GM18502 (cell line): ENCODE data around the gene NPTN.
"Not testable (repeated sequence)": the region's sequence is repeated elsewhere in the genome, so short reads cannot be mapped to it uniquely, and the experiment has no call there.

Experiments used
- ATAC-seq: cut with Tn5 transposase; IDR thresholded peaks from one replicate; pipeline ENCODE4 v1.9.1; 2021; ENCODE audit warnings: mild to moderate bottlenecking; ENCODE audit not compliant: unreplicated experiment, poor library complexity

The NPTN gene

DNA sequence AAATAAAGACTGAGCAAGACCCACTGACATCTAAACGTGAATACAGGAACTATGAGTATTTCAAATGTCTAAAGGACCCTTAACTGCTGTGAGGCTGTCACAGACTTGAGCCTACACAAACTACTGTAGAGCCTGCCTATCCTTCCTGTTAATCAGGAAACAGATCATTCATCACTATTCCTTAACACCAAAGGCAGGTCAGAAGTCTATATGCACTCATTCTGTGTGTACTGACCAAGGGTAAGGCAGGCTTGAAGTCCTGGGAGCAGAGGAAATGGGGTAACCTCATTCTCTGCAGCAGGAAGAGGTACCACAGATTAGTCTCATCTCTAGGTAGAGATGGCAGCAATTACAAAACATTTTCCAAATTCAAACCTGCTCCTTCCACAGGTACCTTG lies 30.7 kb downstream of the NPTN start:
- ATAC-seq = no peak

DNA sequence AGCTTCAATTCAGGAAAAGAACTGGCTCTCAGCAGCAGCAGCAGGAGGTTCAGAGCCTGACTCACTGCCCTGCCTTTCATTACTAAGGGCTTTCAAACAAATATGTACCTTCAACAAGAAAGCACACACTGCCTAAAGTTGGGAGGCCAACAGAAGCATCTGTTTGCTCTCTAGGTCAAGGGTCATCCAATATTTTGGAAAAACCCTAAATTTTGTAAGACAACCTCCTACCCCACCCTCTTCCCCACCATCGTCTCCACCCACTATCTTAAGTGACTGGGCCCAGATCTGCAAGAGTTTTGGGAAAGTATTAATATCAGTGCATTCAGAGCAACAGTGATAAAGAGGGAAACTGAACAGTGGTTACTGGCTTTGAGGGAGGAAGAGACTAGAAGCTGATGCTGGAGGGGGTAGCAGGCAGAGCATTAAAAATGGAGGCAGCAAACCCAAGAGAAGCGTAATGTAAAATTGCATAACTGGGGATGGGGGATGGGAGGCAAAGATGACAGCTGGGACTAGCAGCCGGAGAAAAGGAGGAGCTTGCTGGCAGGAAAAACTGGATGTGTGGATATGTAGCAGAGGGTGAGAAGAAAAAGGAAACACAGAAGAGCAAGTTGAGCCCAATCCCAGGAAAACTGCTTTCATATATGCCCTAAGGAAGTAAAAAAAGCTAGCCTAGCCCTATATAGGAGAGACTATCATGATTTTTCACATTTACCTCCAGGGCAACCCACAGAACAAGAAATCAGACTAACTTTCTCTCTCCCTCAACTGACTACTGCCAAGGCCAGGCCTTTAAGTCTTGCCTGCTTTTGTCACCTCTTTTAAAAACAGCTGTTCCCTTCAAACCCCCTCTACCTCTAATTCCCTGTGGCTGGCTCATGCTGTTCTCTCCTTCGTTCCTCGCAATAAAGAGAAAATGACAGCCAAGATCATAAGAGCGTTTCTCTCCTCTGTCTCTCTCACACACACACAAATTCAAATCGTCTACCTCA lies 31.4 kb downstream of the NPTN start:
- no peak for ATAC-seq

DNA sequence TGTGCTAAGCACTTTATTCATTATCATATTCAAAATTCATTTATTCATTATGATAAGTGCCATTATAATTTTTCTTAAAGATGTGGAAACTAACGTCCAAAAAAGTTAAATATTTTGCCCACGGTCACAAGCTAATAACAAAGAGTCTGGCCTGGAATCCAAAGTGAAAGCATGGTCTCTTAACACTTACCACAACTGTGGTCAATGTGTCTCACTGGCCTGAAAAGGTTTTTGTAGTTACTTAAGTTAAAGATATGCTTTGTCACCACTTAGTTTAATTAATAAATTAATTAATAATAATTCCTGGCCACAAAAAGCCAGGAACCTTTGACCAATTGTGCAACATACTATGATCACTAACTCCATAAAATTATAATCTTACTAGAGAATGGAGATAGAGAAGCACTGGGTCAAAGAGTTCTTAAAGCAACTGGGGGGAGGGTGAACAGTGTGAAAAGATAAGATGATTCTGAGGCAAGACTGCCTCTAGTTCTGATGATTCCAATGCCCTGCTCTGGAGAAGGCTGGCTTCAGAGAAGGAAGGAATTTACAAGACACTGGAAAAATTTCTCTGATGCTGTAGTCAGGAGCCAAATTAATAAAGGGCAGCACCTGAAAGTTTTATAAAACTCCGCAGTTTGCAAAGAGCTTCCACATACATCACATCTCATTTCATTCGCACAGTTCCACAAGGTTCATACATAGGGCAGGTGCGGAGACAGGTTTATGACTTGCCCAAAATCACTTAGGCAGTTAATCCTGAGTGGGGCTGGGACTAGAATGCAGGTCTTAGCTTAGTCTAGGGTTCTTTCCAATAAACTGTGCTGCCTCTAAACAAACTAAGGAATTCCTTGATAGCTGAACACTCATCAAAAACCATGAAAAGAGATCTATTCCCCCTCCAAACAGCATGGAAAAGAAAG lies 32.5 kb downstream of the NPTN start:
- no peak for ATAC-seq

DNA sequence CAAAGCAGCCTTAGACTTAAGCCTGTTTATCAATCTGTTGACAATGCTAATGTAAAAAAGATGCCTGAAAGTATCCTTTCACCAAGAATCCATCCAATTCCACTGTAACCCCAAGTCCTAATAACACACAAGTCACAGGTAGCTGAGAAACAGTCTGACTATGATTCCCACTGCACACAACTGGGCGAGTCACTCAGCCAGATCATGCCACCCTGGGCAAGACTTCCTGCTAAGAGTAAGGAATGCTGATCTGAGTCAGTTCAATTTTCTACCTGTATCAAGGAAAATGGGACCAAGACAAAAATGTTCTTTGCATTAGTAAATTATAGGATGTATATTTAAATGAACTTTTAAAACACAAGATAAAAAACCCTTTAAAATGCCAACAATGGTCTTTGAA lies 33.3 kb downstream of the NPTN start:
- no peak for ATAC-seq

DNA sequence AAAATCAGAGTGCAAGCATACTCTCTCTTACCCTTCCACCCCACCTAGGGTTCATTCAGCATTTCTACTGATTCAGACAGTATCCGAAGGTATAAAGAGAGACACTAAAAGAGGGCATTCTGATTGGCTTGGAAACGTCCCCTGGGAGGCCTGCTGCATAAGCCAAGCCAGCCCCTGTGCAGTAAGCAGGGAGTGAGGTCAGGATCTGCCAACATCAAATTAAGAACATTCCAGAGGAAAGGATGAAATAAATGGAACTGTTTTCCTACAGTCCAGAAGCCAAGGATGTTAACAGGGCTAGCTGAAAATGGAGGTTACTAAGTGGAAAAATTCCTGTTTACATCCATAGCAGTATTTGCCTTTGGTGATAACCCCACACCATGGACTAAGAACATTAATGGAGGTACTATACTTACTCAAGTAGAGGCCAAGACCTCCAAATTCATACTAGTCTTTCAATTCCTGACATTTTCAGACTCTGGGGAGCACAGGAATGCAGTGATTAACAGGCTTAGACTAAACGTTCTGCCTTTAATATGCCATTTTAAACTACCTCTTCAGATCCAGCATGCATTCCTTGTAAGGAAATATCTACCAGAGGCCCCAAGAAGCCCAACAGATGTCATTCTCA lies 34.5 kb downstream of the NPTN start:
- no peak for ATAC-seq

DNA sequence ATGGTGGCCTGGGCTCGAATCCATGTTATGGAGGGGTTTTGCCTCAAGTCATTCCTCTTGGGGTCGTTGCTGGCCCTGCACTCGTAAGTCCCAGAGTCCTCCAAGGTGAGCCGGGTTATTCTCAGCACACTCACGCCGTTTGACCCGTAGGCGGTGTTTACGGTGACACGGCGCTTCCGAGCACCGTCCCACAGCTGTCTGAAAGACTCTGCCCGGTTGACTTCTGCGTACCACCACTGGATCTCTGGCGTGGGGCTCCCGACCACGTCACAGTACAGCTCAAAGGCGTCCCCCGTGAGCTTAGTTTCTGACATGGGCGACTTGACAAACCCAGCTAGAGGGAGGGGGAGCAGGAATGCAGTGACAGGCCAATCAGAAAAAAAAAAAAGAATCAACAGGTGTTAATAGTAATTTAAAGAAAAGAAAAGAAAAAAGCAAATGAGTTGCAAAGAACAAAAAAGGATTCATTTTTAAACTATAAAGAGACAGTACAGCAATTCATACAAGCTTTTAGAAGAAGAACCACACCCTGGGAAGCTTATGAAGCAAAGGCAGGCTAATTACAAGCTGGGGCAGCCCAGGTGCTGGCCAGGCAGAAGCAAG lies 36.1 kb downstream of the NPTN start:
- ATAC-seq = no peak

DNA sequence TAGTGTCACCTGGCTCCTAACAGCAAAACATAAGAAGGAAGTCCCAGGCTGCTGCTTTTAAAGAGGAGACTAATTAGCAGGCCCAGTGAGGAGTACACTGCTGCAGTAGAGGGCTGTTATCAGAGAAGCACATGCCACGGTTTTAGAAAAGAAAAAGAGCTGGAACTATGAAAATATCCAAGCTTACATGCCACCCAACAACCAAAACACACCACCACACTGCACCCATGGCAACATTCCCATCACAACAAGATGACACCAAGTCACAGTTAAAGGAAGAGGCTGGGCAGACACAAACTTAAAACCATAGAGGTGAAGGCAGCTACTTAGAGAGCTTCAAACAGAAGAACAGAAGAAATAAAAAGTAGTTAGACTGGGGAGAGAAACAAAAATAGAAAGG lies 37.0 kb downstream of the NPTN start:
- no peak for ATAC-seq

DNA sequence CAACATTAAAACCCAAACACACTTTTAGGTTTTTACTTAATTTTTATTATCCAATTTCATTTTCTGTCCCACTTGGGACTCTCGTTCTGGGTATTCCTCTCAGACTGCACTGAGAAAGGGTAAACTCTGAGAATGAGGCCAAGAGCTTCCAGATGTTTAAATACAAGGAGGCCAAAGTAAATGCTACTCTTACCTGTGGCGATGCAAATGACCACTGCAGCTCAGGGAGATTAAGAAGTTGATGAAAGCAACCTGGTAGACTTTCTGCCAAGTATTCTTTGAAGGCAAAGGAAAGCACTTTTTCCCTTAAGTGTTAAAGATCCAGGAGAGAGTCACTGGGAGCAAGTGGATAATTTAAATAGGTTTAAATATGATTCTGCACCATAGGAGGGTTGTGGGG lies 39.1 kb downstream of the NPTN start:
- ATAC-seq = no peak

DNA sequence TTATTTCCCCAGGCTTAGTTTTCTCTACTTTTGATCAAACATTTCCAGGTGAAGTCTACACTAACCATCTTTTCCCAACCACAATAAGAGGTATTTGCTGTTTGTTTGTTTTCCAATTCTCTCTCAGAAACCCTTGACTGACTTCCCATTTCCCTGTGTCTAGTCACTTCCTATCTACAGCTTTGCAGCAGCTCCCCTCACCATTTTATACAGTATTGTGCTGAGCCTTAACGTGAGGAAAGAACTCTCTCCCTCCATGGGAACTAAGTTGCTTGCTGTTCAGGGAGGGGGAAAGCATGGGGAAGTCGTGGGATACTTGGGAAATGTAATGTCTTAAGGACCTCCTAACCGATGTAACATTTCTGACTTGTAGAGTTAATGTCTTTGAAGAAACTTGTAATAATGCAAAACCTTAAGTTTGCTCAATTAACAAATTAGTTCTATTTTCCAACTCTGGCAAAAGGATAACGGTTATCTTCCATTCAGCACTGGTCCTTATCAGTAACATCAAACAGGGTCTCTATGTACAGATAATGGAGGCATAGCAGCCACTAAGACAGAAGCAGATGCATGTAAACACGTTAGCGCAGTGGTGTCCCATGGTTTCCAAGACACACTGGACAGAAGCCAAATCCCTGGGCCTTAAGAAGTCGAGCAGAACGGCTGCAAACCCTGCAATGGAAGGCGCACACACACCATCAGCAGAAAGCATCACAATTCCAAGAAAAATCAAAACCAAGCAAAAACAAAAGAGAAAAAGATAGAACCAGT lies 39.7 kb downstream of the NPTN start:
- no peak for ATAC-seq

DNA sequence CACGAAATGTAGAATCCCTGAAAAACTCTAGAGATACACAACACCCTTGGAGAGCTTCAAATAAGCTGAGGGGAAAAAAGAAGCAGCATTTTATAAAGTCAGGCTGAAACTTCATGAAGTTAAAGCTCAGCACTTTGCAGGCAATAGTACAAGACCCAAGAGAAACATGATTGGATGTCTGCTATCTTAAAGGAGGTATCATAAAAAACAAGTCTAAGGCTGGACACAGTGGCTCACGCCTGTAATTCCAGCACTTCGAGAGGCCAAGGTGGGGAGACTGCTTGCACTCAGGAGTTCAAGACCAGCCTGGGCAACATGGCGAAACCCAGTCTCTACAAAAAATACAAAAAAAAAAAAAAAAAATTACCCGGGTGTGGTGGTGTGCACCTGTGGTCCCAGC lies 42.9 kb downstream of the NPTN start:
- ATAC-seq = no peak

DNA sequence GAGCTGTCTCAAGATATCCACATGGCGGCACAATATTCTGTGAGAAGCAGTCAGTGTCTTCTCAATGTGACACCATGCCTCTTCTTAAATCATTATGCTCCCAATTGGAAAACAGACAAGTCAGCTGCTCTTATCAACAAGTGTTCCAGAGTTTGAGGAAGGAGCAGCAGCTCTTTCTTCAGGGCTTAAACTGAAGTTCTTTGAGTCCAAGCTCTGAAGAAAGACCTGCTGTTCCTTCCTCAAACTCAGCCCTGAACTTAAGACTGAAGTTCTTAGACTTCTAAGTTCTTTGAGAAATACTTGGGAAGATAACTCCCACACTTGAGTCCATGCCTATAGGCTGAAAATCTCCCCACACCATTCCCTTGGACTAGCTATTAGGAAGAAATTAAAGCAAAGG lies 43.4 kb downstream of the NPTN start:
- no peak for ATAC-seq

DNA sequence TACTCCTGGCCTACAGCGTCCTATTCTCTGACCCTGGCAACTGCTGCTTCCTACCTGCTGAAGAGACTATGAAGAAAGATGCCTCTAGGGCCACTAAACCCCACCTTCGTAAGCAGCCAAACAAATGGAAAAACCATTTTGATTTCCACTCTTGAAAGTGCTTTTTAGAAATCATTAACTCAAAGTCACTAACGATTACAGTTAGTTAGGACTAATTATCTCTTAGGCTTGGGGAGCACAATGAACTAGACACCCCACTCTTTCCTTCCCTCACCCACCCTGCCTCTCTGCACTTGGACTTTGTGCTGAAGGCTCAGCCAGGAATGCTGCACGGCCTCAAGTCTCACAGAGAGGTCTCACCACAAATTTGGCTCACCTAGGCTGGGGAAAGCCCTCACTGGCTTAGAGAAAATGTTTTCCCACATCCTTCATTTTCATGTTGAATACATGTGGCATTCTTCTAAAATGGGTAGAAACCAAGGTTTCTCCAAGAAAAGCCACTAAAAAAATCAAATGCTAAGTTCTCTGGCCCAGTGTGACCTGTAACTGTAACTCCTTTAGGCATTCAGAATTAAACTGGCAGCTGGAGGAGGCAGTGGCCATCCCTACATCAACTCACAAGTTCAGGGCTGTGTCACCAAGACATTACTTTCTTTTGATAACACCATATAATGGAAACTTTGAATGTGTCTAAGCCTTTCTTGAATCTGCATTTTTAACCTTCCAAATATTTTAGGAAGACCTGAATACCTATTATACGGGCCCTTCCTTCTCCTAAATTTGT lies 47.1 kb downstream of the NPTN start:
- no peak for ATAC-seq

DNA sequence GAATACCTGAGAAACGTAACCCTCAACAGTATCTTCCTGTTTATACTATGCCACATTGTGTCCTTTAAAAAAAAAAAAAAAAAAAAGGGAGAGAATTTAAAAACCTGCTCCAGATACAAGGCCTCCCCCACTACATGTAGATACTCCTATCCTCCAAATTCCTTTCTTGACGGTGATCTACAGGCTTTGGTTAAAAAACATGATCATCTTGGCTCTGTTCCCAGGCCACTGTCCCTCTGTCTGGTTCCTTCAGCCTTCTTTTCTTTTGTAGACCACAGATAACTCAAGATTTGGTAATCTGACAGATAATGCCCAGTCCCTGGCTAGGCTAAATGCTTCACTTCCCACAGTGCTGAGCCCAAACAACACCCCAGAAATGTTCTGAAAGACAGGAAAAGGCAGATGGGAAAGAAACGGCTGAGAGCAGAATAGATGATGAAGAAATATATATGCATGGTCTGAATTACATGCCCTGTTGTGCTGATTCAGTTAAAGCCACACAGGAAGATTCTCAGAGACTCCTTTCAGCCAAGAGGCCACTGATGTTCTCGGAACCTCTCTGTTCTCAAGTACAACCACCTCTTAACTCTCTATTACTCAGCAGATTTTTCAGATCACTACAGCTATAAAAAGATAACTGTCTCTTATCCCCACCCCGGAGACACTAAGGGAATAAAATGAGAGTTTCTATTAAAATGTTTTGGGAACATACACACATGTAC lies 48.3 kb downstream of the NPTN start:
- no peak for ATAC-seq

DNA sequence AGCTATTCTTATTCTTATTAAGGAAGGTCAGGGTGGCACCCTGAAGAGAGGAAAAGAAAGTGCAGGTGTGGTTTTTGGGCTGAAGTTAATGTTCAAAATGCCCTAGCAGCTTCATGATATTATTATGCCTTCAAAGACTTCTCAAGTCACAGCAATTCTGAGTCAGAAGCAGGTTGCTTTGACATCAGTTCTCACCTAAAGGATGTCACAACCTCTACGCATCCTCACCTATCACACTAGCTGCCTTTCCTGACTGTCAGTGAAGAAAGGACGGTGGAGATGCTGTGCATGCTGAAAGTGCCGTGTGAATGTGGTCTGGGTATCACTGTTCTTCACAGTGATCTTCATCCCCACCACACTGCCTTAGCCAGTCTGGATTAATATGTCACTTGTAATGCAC lies 49.6 kb downstream of the NPTN start:
- no peak for ATAC-seq

DNA sequence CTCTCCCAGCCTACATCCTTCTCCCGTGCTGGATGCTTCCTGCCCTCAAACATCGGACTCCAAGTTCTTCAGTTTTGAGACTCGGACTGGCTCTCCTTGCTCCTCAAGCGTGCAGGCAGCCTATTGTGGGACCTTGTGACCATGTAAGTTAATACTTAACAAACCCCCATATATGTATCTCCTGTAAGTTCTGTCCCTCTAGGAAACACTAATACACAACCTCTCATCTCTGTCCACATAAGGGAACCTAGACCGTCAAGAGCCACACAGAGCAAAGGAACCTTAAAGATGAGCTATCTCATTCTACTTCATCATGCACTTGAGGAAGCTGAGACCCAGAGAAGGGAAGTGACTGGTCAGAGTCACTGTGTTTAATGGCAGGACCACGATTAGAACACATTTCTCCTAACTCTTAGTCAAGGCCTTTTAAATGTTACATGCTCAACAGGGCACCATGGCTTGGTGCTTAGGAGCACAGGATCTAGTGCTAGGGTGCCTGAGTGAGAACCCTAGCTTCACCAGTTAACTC lies 50.3 kb downstream of the NPTN start:
- no peak for ATAC-seq

DNA sequence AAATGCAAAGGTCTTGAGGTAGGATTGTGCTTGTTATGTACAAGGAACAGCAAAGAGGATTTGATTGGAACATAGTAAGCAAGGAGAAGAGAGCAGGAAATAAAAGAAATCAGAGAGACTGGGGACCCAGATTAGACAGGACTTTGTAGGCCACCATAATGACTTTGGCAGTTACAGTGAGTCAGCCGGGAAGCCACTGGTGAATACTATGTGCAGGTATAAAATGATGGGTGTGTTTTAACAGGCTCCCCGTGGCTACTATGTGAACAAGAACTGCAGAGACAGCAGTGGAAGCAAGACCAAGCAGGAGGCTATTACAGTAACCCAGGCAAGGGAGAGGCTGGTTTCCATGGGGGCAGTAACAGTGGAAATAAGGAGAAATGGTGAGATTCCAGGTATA lies 55.2 kb downstream of the NPTN start:
- no peak for ATAC-seq

DNA sequence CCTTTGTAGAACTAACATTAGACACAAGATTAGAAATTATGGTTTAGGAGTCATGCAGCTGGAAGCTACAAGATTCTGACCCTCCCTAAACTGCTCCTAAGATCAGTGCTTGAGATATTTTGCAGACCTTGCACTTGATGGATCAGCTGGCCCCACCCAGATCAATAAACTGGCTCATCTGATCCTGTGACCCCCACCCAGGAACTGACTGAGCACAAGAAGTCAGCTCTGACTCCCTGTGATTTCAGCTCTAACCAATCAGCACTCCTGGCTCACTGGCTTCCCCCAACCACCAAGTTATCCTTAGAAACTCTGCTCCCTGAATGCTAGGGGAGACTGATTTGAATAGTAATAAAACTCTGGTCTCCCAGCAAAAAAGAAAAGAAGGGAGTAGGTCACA lies 55.6 kb downstream of the NPTN start:
- not testable (repeated sequence) for ATAC-seq

DNA sequence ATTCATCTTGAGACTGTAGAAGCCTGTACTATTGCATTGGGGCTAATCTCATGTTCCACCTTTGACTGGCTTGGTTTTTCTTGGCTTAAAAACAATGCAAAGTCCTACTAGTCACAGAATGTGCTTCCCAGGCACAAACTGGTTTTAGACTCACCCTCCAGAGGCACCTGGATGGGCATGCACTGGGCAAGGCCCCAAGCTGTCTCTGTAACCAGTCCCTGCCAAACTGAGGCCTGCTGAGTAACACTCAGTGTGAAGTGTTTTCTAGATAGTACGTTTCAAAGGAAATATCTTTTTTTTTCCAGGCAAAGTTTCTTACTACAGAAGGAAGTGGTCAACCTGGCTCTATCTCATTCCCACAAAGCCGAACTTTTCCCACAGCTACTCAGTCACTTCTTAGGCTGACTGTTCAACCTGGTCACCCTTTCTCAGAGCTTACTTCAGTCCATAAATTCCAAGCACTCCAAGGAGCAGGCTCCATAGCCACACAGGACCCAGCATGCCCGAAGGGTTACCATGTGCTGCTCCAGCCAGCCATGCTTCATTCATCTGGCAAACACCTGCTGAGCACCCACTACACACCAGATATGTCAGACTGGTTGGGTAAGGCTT lies 57.4 kb downstream of the NPTN start:
- ATAC-seq = no peak
